HepG2 (cell line): ENCODE results near the gene MTIF2. TPM values are rescaled to one million over a fixed set of nuclear protein-coding genes. Genes with fewer than 3 reads are reported as not detected.

ENCODE experiments used
- ATF1 ChIP-seq: IDR thresholded peaks from 2 replicates; pipeline ENCODE4 v1.6.1; 2016; ENCODE audit warnings: mild to moderate bottlenecking, control low read depth
- HBP1 ChIP-seq: IDR thresholded peaks from 2 replicates; pipeline ENCODE4 v1.6.1; 2016; ENCODE audit warnings: low read depth, control low read depth
- MAX ChIP-seq: IDR thresholded peaks from 2 replicates; pipeline ENCODE4 v1.6.1; 2012; ENCODE audit warnings: inconsistent platforms
- MXD1 ChIP-seq: sonication (generic); formaldehyde crosslinking; IDR thresholded peaks from 2 replicates; pipeline ENCODE4 v1.4.0; 2020; ENCODE audit warnings: mild to moderate bottlenecking, missing genetic modification reagents
- RBFOX2 ChIP-seq: fragments of 200-400 bp; formaldehyde crosslinking; IDR thresholded peaks from 2 replicates; pipeline ENCODE4 v1.6.1; 2017; ENCODE audit warnings: low read depth, mild to moderate bottlenecking, low read length
- STAT6 ChIP-seq: sonication (generic); formaldehyde crosslinking; IDR thresholded peaks from 2 replicates; pipeline ENCODE4 v1.4.0; 2020; ENCODE audit warnings: missing genetic modification reagents, mild to moderate bottlenecking, borderline replicate concordance
- TCF7 ChIP-seq: sonication (generic); IDR thresholded peaks from 2 replicates; pipeline ENCODE4 v1.6.1; 2016; ENCODE audit warnings: antibody characterized with exemption, low read depth
- THAP7 ChIP-seq: sonication (generic); formaldehyde crosslinking; IDR thresholded peaks from 2 replicates; pipeline ENCODE4 v1.8.1; 2023; ENCODE audit warnings: mild to moderate bottlenecking, missing genetic modification reagents
- ZNF33A ChIP-seq: sonication (generic); formaldehyde crosslinking; IDR thresholded peaks from 2 replicates; pipeline ENCODE4 v1.5.1; 2020; ENCODE audit warnings: missing genetic modification reagents, mild to moderate bottlenecking, moderate library complexity, borderline replicate concordance
- ZNF503 ChIP-seq: sonication (generic); formaldehyde crosslinking; IDR thresholded peaks from 2 replicates; pipeline ENCODE4 v1.4.0; 2020; ENCODE audit warnings: missing genetic modification reagents
- ZNF782 ChIP-seq: sonication (generic); formaldehyde crosslinking; IDR thresholded peaks from 2 replicates; pipeline ENCODE4 v1.4.0; 2020; ENCODE audit warnings: missing genetic modification reagents, mild to moderate bottlenecking, borderline replicate concordance
- ZNF784 ChIP-seq: sonication (generic); formaldehyde crosslinking; IDR thresholded peaks from 2 replicates; pipeline ENCODE4 v1.5.1; 2020; ENCODE audit warnings: missing genetic modification reagents, mild to moderate bottlenecking, borderline replicate concordance
- ZZZ3 ChIP-seq: sonication (generic); formaldehyde crosslinking; IDR thresholded peaks from 2 replicates; pipeline ENCODE4 v1.4.0; 2020; ENCODE audit warnings: missing genetic modification reagents, mild to moderate bottlenecking, borderline replicate concordance
- polyA plus RNA-seq, 8 experiments: library from polyadenylated mRNA; depleted of rRNA in 3 of 8; stranded (reverse) in 7 of 8; unstranded in 1 of 8; fragments of >200 nt; fragmentation: Illumina TruSeq in 4 of 8; extraction: Trizol in 4 of 8; gene quantifications; 2 replicates each; pipeline versions ENCODE4 v1.2.1 to v1.2.3, GENCODE V29; 2011 to 2016; ENCODE audit warnings: low read depth in 4 of 8, missing spikeins in 1 of 8, mixed read lengths in 1 of 8; ENCODE audit not compliant: insufficient read depth in 1 of 8
- total RNA-seq, 5 experiments: library from RNA; depleted of rRNA; stranded (reverse); fragments of >200 nt; fragmentation: Illumina TruSeq; extraction: Trizol; gene quantifications; 2 replicates each; pipeline ENCODE4 v1.2.3, GENCODE V29; 2016; ENCODE audit warnings: low read depth in 1 of 5
- TF ChIP-seq, protein P1 (sequence below): sonication (generic); formaldehyde crosslinking; conservative IDR thresholded peaks from 2 replicates; pipeline ENCODE4 v1.5.0; 2020; ENCODE audit warnings: missing genetic modification reagents
- TF ChIP-seq, protein P2 (sequence below): sonication (generic); formaldehyde crosslinking; IDR thresholded peaks from 2 replicates; pipeline ENCODE4 v1.5.0; 2020; ENCODE audit warnings: missing genetic modification reagents

Gene MTIF2
- total and polyA plus RNA-seq, 2 of the 13 experiments (the other 11 are each of a cell fraction or from before 2014, with no cell fraction given), result 32.1 to 92.1 TPM

DNA sequence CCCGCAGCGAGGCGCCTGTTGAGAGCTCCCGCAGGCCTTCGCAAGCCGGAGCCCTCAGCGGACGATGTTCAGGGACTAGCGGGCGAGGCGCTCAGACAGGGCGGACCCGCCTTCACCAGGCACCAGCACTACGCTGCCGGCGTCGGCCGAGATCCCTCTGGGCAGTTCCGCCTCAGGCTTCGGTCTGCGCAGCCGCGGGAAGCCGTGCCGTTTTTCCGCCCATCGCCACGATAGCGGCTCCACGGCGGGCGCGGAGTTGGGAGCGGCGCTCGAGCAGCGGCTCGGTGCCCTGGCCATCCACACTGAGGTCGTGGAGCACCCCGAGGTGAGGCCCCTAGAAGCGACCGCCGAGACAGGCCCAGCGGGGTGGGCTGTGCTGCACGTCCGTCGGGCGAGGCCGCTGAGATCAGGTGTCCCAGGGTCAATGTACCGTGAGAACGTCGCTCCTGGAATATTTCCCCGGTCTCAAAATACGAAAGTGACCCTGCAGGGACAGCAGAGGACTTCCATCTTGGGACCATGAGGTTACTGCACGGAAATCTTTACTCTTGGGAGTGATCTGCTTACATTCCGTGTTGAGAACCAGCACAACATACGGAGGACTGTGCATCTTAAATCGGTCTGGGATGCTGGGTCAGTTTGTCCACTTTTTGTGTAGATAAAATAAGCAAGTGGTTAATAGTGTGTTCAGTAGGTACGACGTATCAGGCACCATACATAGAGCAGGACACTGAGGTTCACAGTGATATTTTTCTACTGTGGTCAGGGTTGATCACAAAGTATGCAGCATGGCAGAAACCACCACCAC, 13.3 kb upstream of the MTIF2 start (continued):
- TF ChIP-seq ZZZ3 (CRISPR knock-in tag) (peak; percentile 89; the same call in 1 of the 2 replicates), ZNF503 (CRISPR knock-in tag) (peak; percentile 86), ZNF784 (CRISPR knock-in tag) (peak; percentile 93), TCF7 (no peak), STAT6 (CRISPR knock-in tag) (peak; percentile 27; the same call in 1 of the 2 replicates), THAP7 (CRISPR knock-in tag) (no peak; the same call in 1 of the 2 replicates), MXD1 (CRISPR knock-in tag) (peak; percentile 91), ZNF782 (CRISPR knock-in tag) (peak; percentile 95), ZNF33A (no peak), HBP1 (CRISPR knock-in tag) (peak; percentile 51; the same call in 1 of the 2 replicates), RBFOX2 (peak; percentile 100), ATF1 (no peak), MAX (peak; percentile 94)
- TF ChIP-seq, protein P1, sequence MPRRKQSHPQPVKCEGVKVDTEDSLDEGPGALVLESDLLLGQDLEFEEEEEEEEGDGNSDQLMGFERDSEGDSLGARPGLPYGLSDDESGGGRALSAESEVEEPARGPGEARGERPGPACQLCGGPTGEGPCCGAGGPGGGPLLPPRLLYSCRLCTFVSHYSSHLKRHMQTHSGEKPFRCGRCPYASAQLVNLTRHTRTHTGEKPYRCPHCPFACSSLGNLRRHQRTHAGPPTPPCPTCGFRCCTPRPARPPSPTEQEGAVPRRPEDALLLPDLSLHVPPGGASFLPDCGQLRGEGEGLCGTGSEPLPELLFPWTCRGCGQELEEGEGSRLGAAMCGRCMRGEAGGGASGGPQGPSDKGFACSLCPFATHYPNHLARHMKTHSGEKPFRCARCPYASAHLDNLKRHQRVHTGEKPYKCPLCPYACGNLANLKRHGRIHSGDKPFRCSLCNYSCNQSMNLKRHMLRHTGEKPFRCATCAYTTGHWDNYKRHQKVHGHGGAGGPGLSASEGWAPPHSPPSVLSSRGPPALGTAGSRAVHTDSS (CRISPR knock-in tag), result no peak
- TF ChIP-seq, protein P2, sequence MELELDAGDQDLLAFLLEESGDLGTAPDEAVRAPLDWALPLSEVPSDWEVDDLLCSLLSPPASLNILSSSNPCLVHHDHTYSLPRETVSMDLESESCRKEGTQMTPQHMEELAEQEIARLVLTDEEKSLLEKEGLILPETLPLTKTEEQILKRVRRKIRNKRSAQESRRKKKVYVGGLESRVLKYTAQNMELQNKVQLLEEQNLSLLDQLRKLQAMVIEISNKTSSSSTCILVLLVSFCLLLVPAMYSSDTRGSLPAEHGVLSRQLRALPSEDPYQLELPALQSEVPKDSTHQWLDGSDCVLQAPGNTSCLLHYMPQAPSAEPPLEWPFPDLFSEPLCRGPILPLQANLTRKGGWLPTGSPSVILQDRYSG, result no peak
